ENCODE results near the gene DNAH7.

DNAH7 gene

GRCh38 chr2:196077821-196078220 is 9.2 kb upstream of the DNAH7 start:
- DNase-seq (ENCODE audit: low spot score), result no peak

- no peak for DNase-seq (ENCODE audit: low spot score)
Observed at GRCh38 chr2:196076778-196077568, 8.3 kb upstream of the DNAH7 start.

GRCh38 chr2:196075196-196075595 is 6.6 kb upstream of the DNAH7 start:
- DNase-seq (ENCODE audit: low spot score), result no peak

- no peak for DNase-seq (ENCODE audit: low spot score)
Observed at GRCh38 chr2:196074631-196075030, 6.0 kb upstream of the DNAH7 start.

- no peak for DNase-seq (ENCODE audit: low spot score)
Observed at GRCh38 chr2:196073521-196073920, 4.9 kb upstream of the DNAH7 start.

- DNase-seq (ENCODE audit: low spot score), result no peak
Observed at GRCh38 chr2:196067088-196067382, 1.6 kb downstream of the DNAH7 start.

GRCh38 chr2:196066291-196067087 is 2.1 kb downstream of the DNAH7 start:
- DNase-seq (ENCODE audit: low spot score), result no peak

GRCh38 chr2:196063773-196064172 is 4.9 kb downstream of the DNAH7 start:
- no peak for DNase-seq (ENCODE audit: low spot score)

- DNase-seq (ENCODE audit: low spot score), result no peak
Observed at GRCh38 chr2:196059491-196059960, 9.1 kb downstream of the DNAH7 start.

- no peak for DNase-seq (ENCODE audit: low spot score)
Observed at GRCh38 chr2:196054631-196055030, 14.0 kb downstream of the DNAH7 start.

GRCh38 chr2:196046123-196046917 is 22.3 kb downstream of the DNAH7 start:
- no peak for DNase-seq (ENCODE audit: low spot score)

- DNase-seq (ENCODE audit: low spot score), result no peak
Observed at GRCh38 chr2:196041786-196042185, 26.9 kb downstream of the DNAH7 start.

GRCh38 chr2:196040218-196040617 is 28.4 kb downstream of the DNAH7 start:
- DNase-seq (ENCODE audit: low spot score), result no peak

GRCh38 chr2:196036442-196036841 is 32.2 kb downstream of the DNAH7 start:
- DNase-seq (ENCODE audit: low spot score), result no peak

GRCh38 chr2:196018037-196018436 is 50.6 kb downstream of the DNAH7 start:
- DNase-seq (ENCODE audit: low spot score), result no peak

GRCh38 chr2:196012314-196012713 is 56.3 kb downstream of the DNAH7 start:
- DNase-seq (ENCODE audit: low spot score), result no peak

GRCh38 chr2:196000551-196000950 is 68.1 kb downstream of the DNAH7 start:
- no peak for DNase-seq (ENCODE audit: low spot score)

- no peak for DNase-seq (ENCODE audit: low spot score)
Observed at GRCh38 chr2:195998070-195998469, 70.6 kb downstream of the DNAH7 start.

GRCh38 chr2:195995499-195995898 is 73.1 kb downstream of the DNAH7 start:
- no peak for DNase-seq (ENCODE audit: low spot score)

- no peak for DNase-seq (ENCODE audit: low spot score)
Observed at GRCh38 chr2:195993623-195994022, 75.0 kb downstream of the DNAH7 start.

- DNase-seq (ENCODE audit: low spot score), result no peak
Observed at GRCh38 chr2:195985741-195986140, 82.9 kb downstream of the DNAH7 start.

- DNase-seq (ENCODE audit: low spot score), result no peak
Observed at GRCh38 chr2:195984923-195985726, 83.5 kb downstream of the DNAH7 start.
